Measurements from ENCODE around the gene RNF43. TPM values are rescaled to one million over a fixed set of nuclear protein-coding genes. Genes with fewer than 3 reads are reported as not detected.

RNF43 gene
- total and polyA plus RNA-seq, 2 donors (not counting 1 experiment from before 2014, with no cell fraction given) = 2.5 to 2.6 TPM

DNA sequence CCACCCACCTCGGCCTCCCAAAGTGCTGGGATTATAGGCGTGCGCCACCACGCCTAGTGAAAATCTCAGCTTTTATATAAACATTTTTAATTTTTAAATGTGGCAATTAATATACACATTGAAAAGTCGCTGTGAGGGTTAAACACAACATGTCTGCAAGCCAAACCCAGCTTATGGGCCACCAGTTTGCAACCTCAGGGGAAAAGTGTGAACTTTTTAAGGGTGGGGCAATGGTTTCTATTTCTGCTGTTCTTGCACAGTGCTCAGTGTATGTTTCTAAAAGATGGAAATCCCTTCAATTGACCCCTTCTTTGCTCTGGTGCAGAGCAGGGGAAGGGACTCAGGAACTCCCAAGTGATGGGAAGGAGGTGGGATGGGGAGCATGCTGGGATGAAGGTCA is 47.0 kb downstream of the RNF43 start:
- no peak for DNase-seq
- peaks cover 31% of the 10 kb centered on the region for H3K4me1 Mint-ChIP-seq
- CTCF ChIA-PET = interaction anchor here (1.0 to 9.3 kb wide), 3 partner anchors 24 to 53 kb away, joined by 4 to 65 read pairs (median 6); partner anchors contain the start of gene RNF43
- H3K27ac ChIP-seq (ENCODE audit: low read length in 2 of 2) = no peak overlapping the region
- peak overlapping the region; percentile 46 for H3K4me3 Mint-ChIP-seq
- POLR2A ChIA-PET = no interaction called here
- H3K27me3 ChIP-seq (replicated peaks in 1 of 4; ENCODE audit: control extremely low read depth in 1 of 4, control insufficient read depth in 3 of 4, insufficient read depth in 4 of 4, low read length in 3 of 4) = no peaks in the 10 kb centered on the region
- no CpG with 5 or more reads among the region's 5 CpGs for WGBS (ENCODE audit: insufficient coverage)
- no peak overlapping the region for H2AFZ ChIP-seq (ENCODE audit: insufficient read depth, low read depth, low read length, poor library complexity, severe bottlenecking)
- no peaks in the 10 kb centered on the region for H3K79me2 ChIP-seq (ENCODE audit: control insufficient read depth, insufficient read depth, low read length)
- TF ChIP-seq EZH2 (IDR thresholded peaks at IDR 0.05; ENCODE audit: borderline replicate concordance, insufficient read depth, low read depth, low read length, poor library complexity, severe bottlenecking) = no peak
- TF ChIP-seq CTCF (IDR thresholded peaks at IDR 0.05) = no peak
- ATAC-seq (ENCODE audit: low read depth) = no peak
- intact Hi-C loops (cut with micrococcal nuclease) = no loop called here
- H3K27ac Mint-ChIP-seq = peak overlapping the region; percentile 8
- H3K4me2 ChIP-seq (replicated peaks; ENCODE audit: low read depth, low read length, poor library complexity, severe bottlenecking) = peak overlapping the region; percentile 26
- no peaks in the 10 kb centered on the region for H3K27me3 Mint-ChIP-seq
- H3K36me3 ChIP-seq (replicated peaks in 1 of 2; ENCODE audit: control extremely low read depth in 1 of 2, control insufficient read depth in 1 of 2, extremely low read depth in 1 of 2, insufficient read depth in 2 of 2, low read length in 1 of 2) = no peaks in the 10 kb centered on the region
- H3K4me3 ChIP-seq (ENCODE audit: control extremely low read depth in 1 of 5, extremely low read depth in 1 of 5, insufficient read depth in 1 of 5, low read depth in 2 of 5, low read length in 4 of 5) = no peak overlapping the region
- H3K4me1 ChIP-seq (ENCODE audit: control insufficient read depth in 2 of 2, insufficient read depth in 2 of 2, low read length in 2 of 2) = peaks cover 15 to 30% of the 10 kb centered on the region in 2 donors
- H4K20me1 ChIP-seq (ENCODE audit: control insufficient read depth, insufficient read depth, low read length, poor library complexity, severe bottlenecking) = no peaks in the 10 kb centered on the region
- no peak overlapping the region for H3K9ac ChIP-seq (ENCODE audit: low read length)
- no peaks in the 10 kb centered on the region for H3K9me3 Mint-ChIP-seq (ENCODE audit: insufficient read depth)
- no peaks in the 10 kb centered on the region for H3K9me3 ChIP-seq (ENCODE audit: control extremely low read depth in 1 of 3, control insufficient read depth in 2 of 3, insufficient read depth in 1 of 3, low read length in 2 of 3)

DNA sequence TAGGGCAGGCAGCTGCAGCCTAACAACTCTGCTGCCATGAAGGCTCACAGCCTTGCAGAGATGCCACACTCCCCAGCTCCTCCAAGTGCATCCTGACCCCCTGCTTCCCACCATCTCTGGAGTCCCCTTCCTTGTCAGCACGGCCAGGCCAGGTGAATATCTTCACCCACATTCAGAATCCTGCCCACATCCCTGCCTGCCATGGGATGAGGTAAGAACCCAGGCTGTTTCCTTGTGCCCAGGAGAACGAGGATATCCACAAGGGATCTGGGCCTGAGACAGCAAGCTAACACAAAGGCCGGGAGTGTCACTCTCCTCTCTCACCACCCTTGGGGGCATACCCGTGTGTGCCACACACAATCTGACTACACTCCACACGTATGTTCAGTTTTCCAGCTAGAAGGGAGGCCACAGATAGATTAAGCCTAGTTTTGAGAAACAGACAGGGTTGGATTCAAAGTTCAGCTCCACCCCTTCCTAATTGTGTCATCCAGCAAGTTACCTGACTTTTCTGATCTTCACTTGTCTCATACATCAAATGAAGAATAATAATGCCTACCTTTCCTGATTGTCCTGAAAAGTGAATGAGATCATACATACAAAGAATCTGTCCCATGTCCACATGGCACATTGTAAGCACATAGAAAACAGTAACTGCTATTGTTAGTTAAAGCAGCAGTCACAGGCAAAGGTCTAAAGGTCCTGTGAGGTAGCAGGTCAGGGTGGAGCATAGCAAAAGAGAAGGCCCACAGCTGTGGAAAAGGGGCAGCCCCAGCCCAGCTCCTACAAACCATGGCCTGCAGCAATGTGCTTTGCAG is 47.9 kb downstream of the RNF43 start:
- Histone ChIP-seq H2AFZ (ENCODE audit: insufficient read depth, low read depth, low read length, poor library complexity, severe bottlenecking) (no peak overlapping the region), H3K4me1 (ENCODE audit: control insufficient read depth in 2 of 2, insufficient read depth in 2 of 2, low read length in 2 of 2) (peaks cover 15 to 30% of the 10 kb centered on the region in 2 donors), H3K36me3 (replicated peaks in 1 of 2; ENCODE audit: control extremely low read depth in 1 of 2, control insufficient read depth in 1 of 2, extremely low read depth in 1 of 2, insufficient read depth in 2 of 2, low read length in 1 of 2) (no peaks in the 10 kb centered on the region), H3K4me3 (ENCODE audit: control extremely low read depth in 1 of 5, extremely low read depth in 1 of 5, insufficient read depth in 1 of 5, low read depth in 2 of 5, low read length in 4 of 5) (no peak overlapping the region), H3K9ac (ENCODE audit: low read length) (no peak overlapping the region), H3K4me2 (replicated peaks; ENCODE audit: low read depth, low read length, poor library complexity, severe bottlenecking) (peak overlapping the region; percentile 31), H4K20me1 (ENCODE audit: control insufficient read depth, insufficient read depth, low read length, poor library complexity, severe bottlenecking) (no peaks in the 10 kb centered on the region), H3K27ac (ENCODE audit: low read length in 2 of 2) (peak overlapping the region; percentile 6 to 32), H3K79me2 (ENCODE audit: control insufficient read depth, insufficient read depth, low read length) (no peaks in the 10 kb centered on the region), H3K27me3 (replicated peaks in 1 of 4; ENCODE audit: control extremely low read depth in 1 of 4, control insufficient read depth in 3 of 4, insufficient read depth in 4 of 4, low read length in 3 of 4) (no peaks in the 10 kb centered on the region), H3K9me3 (ENCODE audit: control extremely low read depth in 1 of 3, control insufficient read depth in 2 of 3, insufficient read depth in 1 of 3, low read length in 2 of 3) (no peaks in the 10 kb centered on the region)
- intact Hi-C loops (cut with micrococcal nuclease) = no loop called here
- ChIA-PET POLR2A (interaction anchor here (1.0 to 1.1 kb wide), 3 partner anchors 34 to 48 kb away, joined by 3 to 4 read pairs (median 3); partner anchors contain the start of gene RNF43), CTCF (interaction anchor here (1.0 to 9.3 kb wide), 4 partner anchors 23 to 78 kb away, joined by 3 to 65 read pairs (median 5); partner anchors contain the start of gene RNF43)
- 93% methylated on average over 5 of the region's 5 CpGs for WGBS (ENCODE audit: insufficient coverage)
- DNase-seq (no peak), ATAC-seq (ENCODE audit: low read depth) (peak; percentile 69)
- peak overlapping the region; percentile 20 for H3K4me3 Mint-ChIP-seq
- peaks cover 31% of the 10 kb centered on the region for H3K4me1 Mint-ChIP-seq
- TF ChIP-seq EZH2 (IDR thresholded peaks at IDR 0.05; ENCODE audit: borderline replicate concordance, insufficient read depth, low read depth, low read length, poor library complexity, severe bottlenecking) (no peak), CTCF (IDR thresholded peaks at IDR 0.05) (no peak)
- H3K27me3 Mint-ChIP-seq = no peaks in the 10 kb centered on the region
- no peaks in the 10 kb centered on the region for H3K9me3 Mint-ChIP-seq (ENCODE audit: insufficient read depth)
- peak overlapping the region; percentile 65 for H3K27ac Mint-ChIP-seq

Measured in B cell (primary cell).